Transverse colon (tissue), 3 donors: ENCODE measurements around the gene GPR78.

ENCODE experiments used
- EP300 ChIP-seq: sonication (generic); formaldehyde crosslinking; IDR thresholded peaks from one replicate; pipeline ENCODE4 v1.6.1; 2017; ENCODE audit warnings: antibody characterized with exemption, low read depth
- POLR2AphosphoS5 ChIP-seq, 3 donors: sonication (generic); formaldehyde crosslinking; IDR thresholded peaks; one replicate each; pipeline ENCODE4 v1.6.1; 2016; ENCODE audit warnings: antibody characterized with exemption in 3 of 3

GRCh38 chr4:8585186-8585585 is 5.0 kb downstream of the GPR78 start:
- TF ChIP-seq POLR2AphosphoS5 (IDR thresholded peaks at IDR 0.05) (no peak), EP300 (no peak)
